Astrocyte (in vitro differentiated cells and primary cell): ENCODE results near the gene GDNF. TPM values are rescaled to one million over a fixed set of nuclear protein-coding genes. Genes with fewer than 3 reads are reported as not detected.

Source experiments
- DNase-seq: peaks from one replicate; pipeline ENCODE4 v3.0.0-alpha.2; 2010; ENCODE audit warnings: low read depth
- FAIRE-seq: peaks from 2 replicates; lab custom pipeline; 2011; peaks lifted over from hg19 to GRCh38; lab: Jason Lieb, UNC
- H2AFZ ChIP-seq: 2 replicates; pipeline ENCODE4 v1.6.0; 2012; ENCODE audit warnings: low read depth, low read length, inconsistent platforms
- H3K27ac ChIP-seq: 2 replicates; pipeline ENCODE4 v1.5.1; 2011; ENCODE audit warnings: low read depth, low read length, inconsistent platforms
- H3K27me3 ChIP-seq: 2 replicates; pipeline ENCODE4 v1.6.0; 2011; ENCODE audit warnings: low read length, inconsistent platforms; ENCODE audit not compliant: insufficient read depth
- H3K36me3 ChIP-seq: 2 replicates; pipeline ENCODE4 v1.5.1; 2011; ENCODE audit warnings: low read length, inconsistent platforms; ENCODE audit not compliant: insufficient read depth
- H3K4me1 ChIP-seq: 2 replicates; pipeline ENCODE4 v1.5.1; 2011; ENCODE audit warnings: low read length, inconsistent platforms; ENCODE audit not compliant: insufficient read depth
- H3K4me2 ChIP-seq: 2 replicates; pipeline ENCODE4 v1.6.0; 2012; ENCODE audit warnings: low read length, inconsistent platforms
- H3K4me3 ChIP-seq: 2 replicates; pipeline ENCODE4 v1.5.1; 2011; ENCODE audit warnings: low read depth, mild to moderate bottlenecking, low read length, inconsistent platforms; ENCODE audit not compliant: insufficient read depth
- H3K79me2 ChIP-seq: 2 replicates; pipeline ENCODE4 v1.6.0; 2012; ENCODE audit warnings: mild to moderate bottlenecking, low read length, inconsistent platforms; ENCODE audit not compliant: insufficient read depth
- H3K9ac ChIP-seq: 2 replicates; pipeline ENCODE4 v1.6.0; 2012; ENCODE audit warnings: mild to moderate bottlenecking, low read length, inconsistent platforms
- H3K9me3 ChIP-seq: 2 replicates; pipeline ENCODE4 v1.5.1; 2012; ENCODE audit warnings: low read depth, mild to moderate bottlenecking, low read length, inconsistent platforms; ENCODE audit not compliant: insufficient read depth
- H4K20me1 ChIP-seq: 2 replicates; pipeline ENCODE4 v1.6.0; 2012; ENCODE audit warnings: low read length, inconsistent platforms; ENCODE audit not compliant: insufficient read depth
- H3K27ac Mint-ChIP-seq: one replicate; pipeline ENCODE4 v1.8.0; 2021; ENCODE audit warnings: mild to moderate bottlenecking, mixed read lengths; ENCODE audit not compliant: unreplicated experiment
- H3K27me3 Mint-ChIP-seq: one replicate; pipeline ENCODE4 v1.8.0; 2021; ENCODE audit warnings: low read depth, mixed read lengths; ENCODE audit not compliant: unreplicated experiment
- H3K36me3 Mint-ChIP-seq: one replicate; pipeline ENCODE4 v1.8.0; 2021; ENCODE audit warnings: low read depth, mixed read lengths; ENCODE audit not compliant: unreplicated experiment
- H3K4me1 Mint-ChIP-seq: one replicate; pipeline ENCODE4 v1.8.0; 2021; ENCODE audit warnings: low read depth, mixed read lengths; ENCODE audit not compliant: unreplicated experiment
- H3K4me3 Mint-ChIP-seq: one replicate; pipeline ENCODE4 v1.8.0; 2021; ENCODE audit warnings: mild to moderate bottlenecking, moderate library complexity, mixed read lengths; ENCODE audit not compliant: unreplicated experiment
- H3K9me3 Mint-ChIP-seq: one replicate; pipeline ENCODE4 v1.8.0; 2021; ENCODE audit warnings: mild to moderate bottlenecking, mixed read lengths; ENCODE audit not compliant: unreplicated experiment
- EZH2 ChIP-seq: IDR thresholded peaks from 2 replicates; pipeline ENCODE4 v1.6.1; 2012; ENCODE audit warnings: mild to moderate bottlenecking, low read length, inconsistent platforms; ENCODE audit not compliant: insufficient read depth
- total RNA-seq: library from RNA; stranded (reverse); gene quantifications from 2 replicates; pipeline ENCODE4 v1.2.1, GENCODE V29; 2021
- TF ChIP-seq, protein P1 (sequence below): IDR thresholded peaks from 2 replicates; pipeline ENCODE4 v1.5.1; 2011; ENCODE audit warnings: low read depth, mild to moderate bottlenecking, inconsistent platforms, low read length, moderate library complexity; ENCODE audit not compliant: insufficient read depth

The GDNF gene
- total RNA-seq, 1 donor from 2014 or later: 21.5 TPM

- no peak for TF ChIP-seq EZH2
- TF ChIP-seq, protein P1, sequence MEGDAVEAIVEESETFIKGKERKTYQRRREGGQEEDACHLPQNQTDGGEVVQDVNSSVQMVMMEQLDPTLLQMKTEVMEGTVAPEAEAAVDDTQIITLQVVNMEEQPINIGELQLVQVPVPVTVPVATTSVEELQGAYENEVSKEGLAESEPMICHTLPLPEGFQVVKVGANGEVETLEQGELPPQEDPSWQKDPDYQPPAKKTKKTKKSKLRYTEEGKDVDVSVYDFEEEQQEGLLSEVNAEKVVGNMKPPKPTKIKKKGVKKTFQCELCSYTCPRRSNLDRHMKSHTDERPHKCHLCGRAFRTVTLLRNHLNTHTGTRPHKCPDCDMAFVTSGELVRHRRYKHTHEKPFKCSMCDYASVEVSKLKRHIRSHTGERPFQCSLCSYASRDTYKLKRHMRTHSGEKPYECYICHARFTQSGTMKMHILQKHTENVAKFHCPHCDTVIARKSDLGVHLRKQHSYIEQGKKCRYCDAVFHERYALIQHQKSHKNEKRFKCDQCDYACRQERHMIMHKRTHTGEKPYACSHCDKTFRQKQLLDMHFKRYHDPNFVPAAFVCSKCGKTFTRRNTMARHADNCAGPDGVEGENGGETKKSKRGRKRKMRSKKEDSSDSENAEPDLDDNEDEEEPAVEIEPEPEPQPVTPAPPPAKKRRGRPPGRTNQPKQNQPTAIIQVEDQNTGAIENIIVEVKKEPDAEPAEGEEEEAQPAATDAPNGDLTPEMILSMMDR: no peak
- H3K4me3 Mint-ChIP-seq: no peak overlapping the region
- peaks cover 8% of the 10 kb centered on the region for H3K4me1 ChIP-seq
- H3K27ac Mint-ChIP-seq: no peak overlapping the region
- DNase-seq: no peak
- no peaks in the 10 kb centered on the region for H3K79me2 ChIP-seq
- peaks cover 20% of the 10 kb centered on the region for H3K27me3 Mint-ChIP-seq
- H3K36me3 ChIP-seq: no peaks in the 10 kb centered on the region
- H3K27me3 ChIP-seq: no peaks in the 10 kb centered on the region
- H3K27ac ChIP-seq: no peak overlapping the region
- H3K4me3 ChIP-seq: no peak overlapping the region
- H3K36me3 Mint-ChIP-seq: no peaks in the 10 kb centered on the region
- H3K9ac ChIP-seq: no peak overlapping the region
- no peaks in the 10 kb centered on the region for H3K9me3 Mint-ChIP-seq
- no peak overlapping the region for H2AFZ ChIP-seq
- no peak for FAIRE-seq
- H3K9me3 ChIP-seq: peaks cover 7% of the 10 kb centered on the region
- no peaks in the 10 kb centered on the region for H4K20me1 ChIP-seq
- H3K4me2 ChIP-seq: no peak overlapping the region
- peaks cover 6% of the 10 kb centered on the region for H3K4me1 Mint-ChIP-seq
Observed at GRCh38 chr5:37876943-37877342, 37.1 kb upstream of the GDNF start.

DNA sequence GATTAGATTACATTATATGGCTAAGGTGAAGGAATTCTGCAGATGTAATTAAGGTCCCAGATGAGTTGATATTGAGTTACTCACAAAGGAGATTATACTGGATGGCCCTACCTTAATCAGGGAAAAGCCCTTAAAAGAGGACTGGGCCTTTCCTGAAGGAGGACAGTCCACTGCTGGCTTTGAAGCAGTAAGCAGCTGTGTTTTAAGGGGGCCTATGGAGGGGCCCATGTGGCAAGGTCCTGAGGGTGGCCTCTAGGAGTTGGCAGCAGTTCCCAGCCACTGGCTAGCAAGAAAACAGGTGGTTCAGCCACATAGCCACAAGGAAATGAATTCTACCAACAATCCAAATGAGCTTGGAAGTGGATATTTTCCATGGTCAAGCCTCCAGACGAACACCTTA, 36.4 kb upstream of the GDNF start:
- Mint-ChIP-seq H3K27ac (peak overlapping the region; percentile 36), H3K27me3 (peaks cover 14% of the 10 kb centered on the region), H3K9me3 (no peaks in the 10 kb centered on the region), H3K4me1 (peaks cover 6% of the 10 kb centered on the region), H3K4me3 (no peak overlapping the region), H3K36me3 (no peaks in the 10 kb centered on the region)
- no peak for FAIRE-seq
- Histone ChIP-seq H3K36me3 (no peaks in the 10 kb centered on the region), H3K79me2 (no peaks in the 10 kb centered on the region), H2AFZ (no peak overlapping the region), H4K20me1 (no peaks in the 10 kb centered on the region), H3K4me1 (peaks cover 8% of the 10 kb centered on the region), H3K27me3 (no peaks in the 10 kb centered on the region), H3K9ac (no peak overlapping the region), H3K4me2 (no peak overlapping the region), H3K27ac (no peak overlapping the region), H3K4me3 (no peak overlapping the region), H3K9me3 (peaks cover 7% of the 10 kb centered on the region)
- no peak for DNase-seq
- TF ChIP-seq EZH2: no peak

GRCh38 chr5:37875051-37875787, 35.4 kb upstream of the GDNF start:
- peak; percentile 78 for DNase-seq
- FAIRE-seq: peak; percentile 49
- peak overlapping the region; percentile 85 for H3K27ac Mint-ChIP-seq

More at GRCh38 chr5:37875051-37875787, 35.4 kb upstream of the GDNF start:
- Histone ChIP-seq H3K9me3 (peaks cover 7% of the 10 kb centered on the region), H3K4me3 (no peak overlapping the region), H3K36me3 (no peaks in the 10 kb centered on the region), H3K9ac (peak overlapping the region; percentile 32), H3K27me3 (no peaks in the 10 kb centered on the region), H3K27ac (peak overlapping the region; percentile 71), H2AFZ (no peak overlapping the region), H3K4me1 (peaks cover 8% of the 10 kb centered on the region), H3K79me2 (no peaks in the 10 kb centered on the region), H4K20me1 (no peaks in the 10 kb centered on the region), H3K4me2 (peak overlapping the region; percentile 19)
- H3K36me3 Mint-ChIP-seq: no peaks in the 10 kb centered on the region
- H3K4me1 Mint-ChIP-seq: peaks cover 6% of the 10 kb centered on the region
- H3K4me3 Mint-ChIP-seq: no peak overlapping the region
- TF ChIP-seq, protein P1: no peak
- TF ChIP-seq EZH2: no peak
- H3K9me3 Mint-ChIP-seq: no peaks in the 10 kb centered on the region
- peaks cover 9% of the 10 kb centered on the region for H3K27me3 Mint-ChIP-seq
